Right atrium auricular region (tissue), 2 donors: ENCODE data around the gene ZNF692. TPM values are rescaled to one million over a fixed set of nuclear protein-coding genes. Genes with fewer than 3 reads are reported as not detected.

ENCODE experiments used
- DNase-seq: peaks from one replicate; pipeline ENCODE4 v3.0.0-alpha.2; 2019; ENCODE audit warnings: low spot score
- H3K27ac ChIP-seq, 2 donors: fragments of 200-600 bp; sonication (generic); 1 replicate in 1 of 2; 2 replicates in 1 of 2; pipeline ENCODE4 v1.5.1; 2016 to 2019
- H3K27me3 ChIP-seq, 2 donors: fragments of 200-600 bp; sonication (generic); one replicate each; pipeline versions ENCODE4 v1.5.1 to v1.6.0; 2017 to 2019
- H3K36me3 ChIP-seq: fragments of 200-600 bp; sonication (generic); one replicate; pipeline ENCODE4 v1.5.1; 2016
- H3K4me1 ChIP-seq, 2 donors: fragments of 200-600 bp; sonication (generic); one replicate each; pipeline versions ENCODE4 v1.5.1 to v1.6.0; 2017 to 2019
- H3K4me3 ChIP-seq, 2 donors: fragments of 200-600 bp; sonication (generic); 1 replicate in 1 of 2; 2 replicates in 1 of 2; pipeline ENCODE4 v1.5.1; 2017 to 2019; ENCODE audit warnings: mild to moderate bottlenecking in 1 of 2, moderate library complexity in 1 of 2
- H3K9me3 ChIP-seq, 2 donors: fragments of 200-600 bp; sonication (generic); one replicate each; pipeline ENCODE4 v1.5.1; 2019
- CTCF ChIP-seq, 2 donors: fragments of 200-600 bp; sonication (generic); IDR thresholded peaks; one replicate each; pipeline ENCODE4 v1.5.1; 2019; ENCODE audit warnings: antibody characterized with exemption in 2 of 2
- total RNA-seq, 2 donors: library from RNA; depleted of rRNA; stranded (reverse); fragments of >200 nt; gene quantifications; one replicate each; pipeline ENCODE4 v1.1.0, GENCODE V29; 2016

The ZNF692 gene
- total RNA-seq, 2 donors from 2014 or later: 9.7 to 11.8 TPM

- TF ChIP-seq CTCF (IDR thresholded peaks at IDR 0.05): no peak
- Histone ChIP-seq H3K4me3 (peak overlapping the region; percentile 75 to 92), H3K36me3 (peaks cover 10% of the 10 kb centered on the region), H3K9me3 (no peaks in the 10 kb centered on the region), H3K27ac (peak overlapping the region in 1 of 2 donors; percentile 97), H3K27me3 (no peaks in the 10 kb centered on the region), H3K4me1 (peaks cover 0 to 63% of the 10 kb centered on the region in 2 donors)
- DNase-seq: no peak
Measured at GRCh38 chr1:248824701-248825100, 34.2 kb downstream of the ZNF692 start.

- Histone ChIP-seq H3K27me3 (no peaks in the 10 kb centered on the region), H3K9me3 (no peaks in the 10 kb centered on the region), H3K4me1 (peaks cover 0 to 64% of the 10 kb centered on the region in 2 donors), H3K36me3 (peaks cover 10% of the 10 kb centered on the region), H3K27ac (no peak overlapping the region), H3K4me3 (peak overlapping the region in 1 of 2 donors; percentile 75)
- no peak for DNase-seq
- TF ChIP-seq CTCF (IDR thresholded peaks at IDR 0.05): no peak
Measured at GRCh38 chr1:248824301-248824700, 34.6 kb downstream of the ZNF692 start.

- H3K9me3 ChIP-seq: no peaks in the 10 kb centered on the region
- peaks cover 3 to 71% of the 10 kb centered on the region in 2 donors for H3K4me1 ChIP-seq
- no peak for DNase-seq
- H3K4me3 ChIP-seq: no peak overlapping the region
- H3K27ac ChIP-seq: peak overlapping the region in 1 of 2 donors; percentile 68
- no peaks in the 10 kb centered on the region for H3K27me3 ChIP-seq
- H3K36me3 ChIP-seq: peaks cover 10% of the 10 kb centered on the region
- no peak for TF ChIP-seq CTCF (IDR thresholded peaks at IDR 0.05)
Measured at GRCh38 chr1:248823517-248824001, 35.3 kb downstream of the ZNF692 start.

GRCh38 chr1:248822148-248823032 lies 36.5 kb downstream of the ZNF692 start:
- H3K4me1 ChIP-seq: peaks cover 5 to 73% of the 10 kb centered on the region in 2 donors
- TF ChIP-seq CTCF (IDR thresholded peaks at IDR 0.05): no peak
- peak overlapping the region; percentile 28 to 68 for H3K27ac ChIP-seq
- H3K9me3 ChIP-seq: no peaks in the 10 kb centered on the region
- H3K36me3 ChIP-seq: peaks cover 14% of the 10 kb centered on the region
- peak; percentile 50 for DNase-seq
- no peaks in the 10 kb centered on the region for H3K27me3 ChIP-seq
- no peak overlapping the region for H3K4me3 ChIP-seq

GRCh38 chr1:248821641-248822040 lies 37.2 kb downstream of the ZNF692 start:
- H3K9me3 ChIP-seq: no peaks in the 10 kb centered on the region
- peaks cover 16% of the 10 kb centered on the region for H3K36me3 ChIP-seq
- TF ChIP-seq CTCF (IDR thresholded peaks at IDR 0.05): no peak
- H3K27me3 ChIP-seq: no peaks in the 10 kb centered on the region
- H3K4me1 ChIP-seq: peaks cover 5 to 66% of the 10 kb centered on the region in 2 donors
- H3K27ac ChIP-seq: peak overlapping the region; percentile 28 to 68
- DNase-seq: peak; percentile 52
- no peak overlapping the region for H3K4me3 ChIP-seq
